Parathyroid adenoma (tissue), 2 donors: ENCODE results near the gene CAMSAP1.

ENCODE experiments used
- H2AFZ ChIP-seq: fragments of 300-600 bp; sonication (generic); one replicate; pipeline ENCODE4 v1.7.0; 2017; ENCODE audit warnings: antibody characterized with exemption, mild to moderate bottlenecking
- H3K27ac ChIP-seq: fragments of 300-600 bp; sonication (generic); one replicate; pipeline ENCODE4 v1.7.0; 2017
- H3K27me3 ChIP-seq: fragments of 300-600 bp; sonication (generic); one replicate; pipeline ENCODE4 v1.7.0; 2017; ENCODE audit warnings: low read length; ENCODE audit not compliant: control insufficient read depth, insufficient read depth
- H3K36me3 ChIP-seq: fragments of 300-600 bp; sonication (generic); one replicate; pipeline ENCODE4 v1.7.0; 2017; ENCODE audit warnings: low read length; ENCODE audit not compliant: control insufficient read depth, insufficient read depth
- H3K4me1 ChIP-seq: fragments of 300-600 bp; sonication (generic); one replicate; pipeline ENCODE4 v1.7.0; 2017; ENCODE audit warnings: control low read depth
- H3K4me2 ChIP-seq: fragments of 300-600 bp; sonication (generic); one replicate; pipeline ENCODE4 v1.7.0; 2017; ENCODE audit warnings: low read length
- H3K4me3 ChIP-seq: fragments of 300-600 bp; sonication (generic); one replicate; pipeline ENCODE4 v1.7.0; 2017; ENCODE audit warnings: low read depth, low read length
- H3K79me2 ChIP-seq: fragments of 300-600 bp; sonication (generic); one replicate; pipeline ENCODE4 v1.7.0; 2017; ENCODE audit warnings: control low read depth
- H3K9ac ChIP-seq: fragments of 300-600 bp; sonication (generic); one replicate; pipeline ENCODE4 v1.7.0; 2017; ENCODE audit warnings: mild to moderate bottlenecking
- H3K9me3 ChIP-seq: fragments of 300-600 bp; sonication (generic); one replicate; pipeline ENCODE4 v1.7.0; 2017; ENCODE audit warnings: low read length; ENCODE audit not compliant: control insufficient read depth
- TF ChIP-seq, protein P1 (sequence below): fragments of 300-600 bp; sonication (generic); IDR thresholded peaks from one replicate; pipeline ENCODE4 v1.7.0; 2017; ENCODE audit warnings: antibody characterized with exemption, mild to moderate bottlenecking
- donor health status: primary hyperparathyroidism.

CAMSAP1 gene

GRCh38 chr9:135857371-135857786 lies 50.0 kb downstream of the CAMSAP1 start:
- no peak overlapping the region for H2AFZ ChIP-seq
- peaks cover under 1% of the 10 kb centered on the region for H3K79me2 ChIP-seq
- no peak overlapping the region for H3K4me2 ChIP-seq
- H3K27me3 ChIP-seq, result no peaks in the 10 kb centered on the region
- TF ChIP-seq, protein P1, sequence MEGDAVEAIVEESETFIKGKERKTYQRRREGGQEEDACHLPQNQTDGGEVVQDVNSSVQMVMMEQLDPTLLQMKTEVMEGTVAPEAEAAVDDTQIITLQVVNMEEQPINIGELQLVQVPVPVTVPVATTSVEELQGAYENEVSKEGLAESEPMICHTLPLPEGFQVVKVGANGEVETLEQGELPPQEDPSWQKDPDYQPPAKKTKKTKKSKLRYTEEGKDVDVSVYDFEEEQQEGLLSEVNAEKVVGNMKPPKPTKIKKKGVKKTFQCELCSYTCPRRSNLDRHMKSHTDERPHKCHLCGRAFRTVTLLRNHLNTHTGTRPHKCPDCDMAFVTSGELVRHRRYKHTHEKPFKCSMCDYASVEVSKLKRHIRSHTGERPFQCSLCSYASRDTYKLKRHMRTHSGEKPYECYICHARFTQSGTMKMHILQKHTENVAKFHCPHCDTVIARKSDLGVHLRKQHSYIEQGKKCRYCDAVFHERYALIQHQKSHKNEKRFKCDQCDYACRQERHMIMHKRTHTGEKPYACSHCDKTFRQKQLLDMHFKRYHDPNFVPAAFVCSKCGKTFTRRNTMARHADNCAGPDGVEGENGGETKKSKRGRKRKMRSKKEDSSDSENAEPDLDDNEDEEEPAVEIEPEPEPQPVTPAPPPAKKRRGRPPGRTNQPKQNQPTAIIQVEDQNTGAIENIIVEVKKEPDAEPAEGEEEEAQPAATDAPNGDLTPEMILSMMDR, result no peak
- no peaks in the 10 kb centered on the region for H3K4me1 ChIP-seq
- H3K27ac ChIP-seq, result no peak overlapping the region
- no peak overlapping the region for H3K9ac ChIP-seq
- no peak overlapping the region for H3K4me3 ChIP-seq
- H3K9me3 ChIP-seq, result no peaks in the 10 kb centered on the region
- H3K36me3 ChIP-seq, result no peaks in the 10 kb centered on the region

DNA sequence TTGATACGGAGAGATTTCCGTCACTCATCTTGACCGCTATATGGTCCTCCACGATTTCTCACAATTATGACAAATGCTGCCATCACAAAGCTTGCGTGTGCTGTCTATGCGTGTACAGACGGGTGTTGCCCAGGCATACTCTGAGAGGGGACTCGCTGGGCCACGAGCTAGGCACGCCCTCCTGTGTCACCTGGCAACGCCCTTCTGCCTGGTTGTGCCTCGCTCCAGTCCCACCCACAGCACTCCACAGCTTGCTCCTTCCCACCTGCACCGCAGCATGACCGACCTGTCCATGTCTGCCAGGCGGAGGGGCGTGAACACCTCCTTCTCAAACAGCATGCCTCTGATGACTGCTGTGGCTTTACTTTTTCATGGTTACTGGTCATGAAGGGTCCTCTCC lies 55.6 kb downstream of the CAMSAP1 start:
- no peak overlapping the region for H2AFZ ChIP-seq
- no peaks in the 10 kb centered on the region for H3K36me3 ChIP-seq
- H3K4me2 ChIP-seq, result no peak overlapping the region
- no peak overlapping the region for H3K4me3 ChIP-seq
- no peak overlapping the region for H3K27ac ChIP-seq
- H3K4me1 ChIP-seq, result no peaks in the 10 kb centered on the region
- TF ChIP-seq, protein P1, result no peak
- H3K9ac ChIP-seq, result no peak overlapping the region
- H3K27me3 ChIP-seq, result no peaks in the 10 kb centered on the region
- no peaks in the 10 kb centered on the region for H3K9me3 ChIP-seq
- H3K79me2 ChIP-seq, result no peaks in the 10 kb centered on the region

- no peaks in the 10 kb centered on the region for H3K4me1 ChIP-seq
- no peak overlapping the region for H3K27ac ChIP-seq
- H3K4me3 ChIP-seq, result no peak overlapping the region
- no peaks in the 10 kb centered on the region for H3K27me3 ChIP-seq
- no peaks in the 10 kb centered on the region for H3K79me2 ChIP-seq
- no peak overlapping the region for H3K4me2 ChIP-seq
- no peaks in the 10 kb centered on the region for H3K9me3 ChIP-seq
- no peak overlapping the region for H2AFZ ChIP-seq
- H3K9ac ChIP-seq, result no peak overlapping the region
- no peaks in the 10 kb centered on the region for H3K36me3 ChIP-seq
- TF ChIP-seq, protein P1, result no peak
Observed at GRCh38 chr9:135850737-135851136, 56.6 kb downstream of the CAMSAP1 start.

- H3K79me2 ChIP-seq, result no peaks in the 10 kb centered on the region
Observed at GRCh38 chr9:135849181-135849580, 58.2 kb downstream of the CAMSAP1 start.

More at GRCh38 chr9:135849181-135849580, 58.2 kb downstream of the CAMSAP1 start:
- Histone ChIP-seq H2AFZ (no peak overlapping the region), H3K36me3 (no peaks in the 10 kb centered on the region), H3K27me3 (no peaks in the 10 kb centered on the region), H3K4me1 (no peaks in the 10 kb centered on the region), H3K9ac (no peak overlapping the region), H3K4me3 (no peak overlapping the region), H3K9me3 (no peaks in the 10 kb centered on the region), H3K27ac (no peak overlapping the region), H3K4me2 (no peak overlapping the region)
- TF ChIP-seq, protein P1, result no peak
